A549 (cell line): ENCODE measurements around the gene TMEM39A. TPM values are rescaled to one million over a fixed set of nuclear protein-coding genes. Genes with fewer than 3 reads are reported as not detected.

Experiments
- ATAC-seq, 2 experiments: fragments of 200-7000 bp in 1 of 2; fragments of >200 bp in 1 of 2; cut with Nextera tagmentation in 1 of 2; cut with Tn5 transposase in 1 of 2; 3 replicates each; pipeline versions ENCODE4 v1.8.0 to v1.9.1; 2018 to 2020; ENCODE audit warnings: mild to moderate bottlenecking in 1 of 2, moderate library complexity in 1 of 2
- CTCF ChIA-PET: fragments of 300-600 bp; sonication (Branson Sonifier 250); formaldehyde crosslinking; extraction: SDS; loops from one replicate; lab custom pipeline; 2021; ENCODE audit warnings: antibody characterized with exemption, inconsistent platforms; lab: Yijun Ruan, JAX
- POLR2A ChIA-PET: fragments of 350-600 bp; formaldehyde crosslinking; extraction: SDS; loops from one replicate; lab custom pipeline; 2021; ENCODE audit warnings: antibody characterized with exemption, inconsistent platforms; lab: Yijun Ruan, JAX
- DNase-seq, 2 experiments: peaks; one replicate each; pipeline versions ENCODE4 v3.0.0 to v3.0.0-alpha.2; 2011 to 2016; ENCODE audit warnings: low read depth in 1 of 2, low spot score in 1 of 2
- FAIRE-seq: peaks from 2 replicates; lab custom pipeline; 2011; peaks lifted over from hg19 to GRCh38; lab: Jason Lieb, UNC
- H3K27ac ChIP-seq, 2 experiments: fragments of >200 bp; sonication (Bioruptor Twin); formaldehyde crosslinking; 3 replicates each; pipeline ENCODE4 v1.5.1; 2016 to 2017
- H3K4me1 ChIP-seq: fragments of >200 bp; sonication (Bioruptor Twin); formaldehyde crosslinking; 3 replicates; pipeline ENCODE4 v1.6.1; 2016
- H3K4me2 ChIP-seq: fragments of >200 bp; sonication (Bioruptor Twin); formaldehyde crosslinking; 3 replicates; pipeline ENCODE4 v1.6.1; 2016
- H3K4me3 ChIP-seq: fragments of >200 bp; sonication (Bioruptor Twin); formaldehyde crosslinking; 3 replicates; pipeline ENCODE4 v1.5.1; 2016
- H3K9me3 ChIP-seq: fragments of >200 bp; sonication (Bioruptor Twin); formaldehyde crosslinking; 3 replicates; pipeline ENCODE4 v1.6.1; 2016
- CBX8 ChIP-seq: fragments of 200-600 bp; sonication (generic); IDR thresholded peaks from 2 replicates; pipeline ENCODE4 v1.6.1; 2016
- CEBPB ChIP-seq, 2 experiments: fragments of >200 bp in 1 of 2; sonication (Bioruptor Twin) in 1 of 2; formaldehyde crosslinking in 1 of 2; IDR thresholded peaks; 2 replicates each; pipeline ENCODE4 v1.6.1; 2012 to 2016
- EHF ChIP-seq: fragments of 250-450 bp; sonication (Bioruptor Pico); IDR thresholded peaks from 2 replicates; pipeline ENCODE4 v1.5.0; 2020; ENCODE audit warnings: mild to moderate bottlenecking
- HOXB5 ChIP-seq: fragments of 250-450 bp; sonication (Bioruptor Pico); IDR thresholded peaks from 2 replicates; pipeline ENCODE4 v1.5.0; 2020; ENCODE audit warnings: mild to moderate bottlenecking, moderate library complexity
- KDM1A ChIP-seq: fragments of 200-600 bp; sonication (generic); IDR thresholded peaks from 2 replicates; pipeline ENCODE4 v1.6.1; 2016; ENCODE audit warnings: low read depth, mild to moderate bottlenecking
- KDM5A ChIP-seq: fragments of 200-600 bp; sonication (generic); IDR thresholded peaks from 2 replicates; pipeline ENCODE4 v1.6.1; 2016; ENCODE audit warnings: antibody characterized with exemption, mild to moderate bottlenecking
- NR3C1 ChIP-seq: fragments of >200 bp; sonication (Bioruptor Twin); formaldehyde crosslinking; IDR thresholded peaks from 3 replicates; pipeline ENCODE4 v1.6.1; 2017
- RAD21 ChIP-seq, 2 experiments: fragments of >200 bp in 1 of 2; sonication (Bioruptor Twin) in 1 of 2; formaldehyde crosslinking in 1 of 2; IDR thresholded peaks in 1 of 2; conservative IDR thresholded peaks in 1 of 2; 2 replicates in 1 of 2; 3 replicates in 1 of 2; pipeline ENCODE4 v1.6.1; 2012 to 2018; ENCODE audit warnings: inconsistent platforms in 1 of 2
- TFCP2L1 ChIP-seq: fragments of 250-450 bp; sonication (Bioruptor Pico); IDR thresholded peaks from 2 replicates; pipeline ENCODE4 v1.5.0; 2021; ENCODE audit warnings: mild to moderate bottlenecking
- TP53 ChIP-seq: fragments of 250-450 bp; sonication (Bioruptor Pico); IDR thresholded peaks from 2 replicates; pipeline ENCODE4 v1.5.0; 2021; ENCODE audit warnings: mild to moderate bottlenecking, moderate library complexity
- ZFP36 ChIP-seq: fragments of 450-650 bp; IDR thresholded peaks from 2 replicates; pipeline ENCODE4 v1.6.1; 2014; ENCODE audit warnings: borderline replicate concordance; ENCODE audit not compliant: partially characterized antibody
- WGBS: methylation state at CpG from one replicate; pipeline ENCODE4 v1.1.6; 2017; ENCODE audit errors: missing lambda C conversion rate; 5-methylcytosine and 5-hydroxymethylcytosine counted together
- polyA plus RNA-seq, 4 experiments: library from polyadenylated mRNA; depleted of rRNA in 3 of 4; stranded (reverse); fragments of >200 nt; fragmentation: RNase III in 1 of 4; extraction: RNeasy Plus Mini Kit Qiagen cat#74134 plus additional on column Dnase treatment in 1 of 4; gene quantifications; 2 replicates in 3 of 4; 3 replicates in 1 of 4; pipeline ENCODE4 v1.2.3, GENCODE V29; 2011 to 2017
- TF ChIP-seq, protein P1 (sequence below): IDR thresholded peaks from 2 replicates; pipeline ENCODE4 v1.6.1; 2012; ENCODE audit warnings: low read depth, borderline replicate concordance
- TF ChIP-seq, protein P2 (sequence below): fragments of 150-350 bp; IDR thresholded peaks from 2 replicates; pipeline ENCODE4 v1.6.1; 2014; ENCODE audit warnings: low read depth, mild to moderate bottlenecking, low read length
- TF ChIP-seq, protein P3 (sequence below): fragments of 250-450 bp; sonication (Bioruptor Pico); IDR thresholded peaks from 2 replicates; pipeline ENCODE4 v1.5.0; 2021; ENCODE audit warnings: mild to moderate bottlenecking, moderate library complexity, borderline replicate concordance
- TF ChIP-seq, protein P4 (sequence below): fragments of >200 bp; sonication (Bioruptor Twin); formaldehyde crosslinking; IDR thresholded peaks from 3 replicates; pipeline ENCODE4 v1.5.1; 2016

The TMEM39A gene
- polyA plus RNA-seq, 2 of the 4 experiments (the other 2 are of a cell fraction), result 16.9 to 21.9 TPM

DNA sequence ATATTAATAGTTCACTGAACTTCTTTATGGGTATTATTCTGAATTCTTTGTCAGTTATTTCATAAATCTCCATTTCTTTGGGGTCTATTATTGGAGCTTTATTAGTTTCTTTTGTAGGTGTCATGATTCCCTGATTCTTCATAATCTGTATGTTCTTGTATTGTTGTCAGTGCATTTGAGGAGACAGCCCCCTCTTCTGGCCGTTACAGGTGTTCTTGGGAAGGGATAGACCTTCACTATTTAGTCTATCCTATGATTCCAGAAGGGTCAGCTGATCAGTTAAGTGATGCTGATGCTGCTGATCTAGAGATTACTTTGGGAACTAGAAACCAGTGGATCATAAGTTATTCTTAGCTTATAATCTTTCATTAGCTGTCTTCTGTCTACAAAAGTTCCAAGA is 34.9 kb downstream of the TMEM39A start:
- DNase-seq (peak in 1 of 2 experiments; percentile 36), ATAC-seq (no peak), FAIRE-seq (no peak)
- ChIA-PET CTCF (interaction anchor here (0.8 to 1.4 kb wide), 4 partner anchors 12 to 252 kb away, joined by 3 to 4 read pairs (median 4); no protein-coding TSS in a partner anchor), POLR2A (no interaction called here)
- Histone ChIP-seq H3K4me2 (no peak overlapping the region), H3K27ac (no peak overlapping the region), H3K9me3 (peaks cover 63% of the 10 kb centered on the region), H3K4me1 (no peaks in the 10 kb centered on the region), H3K4me3 (no peak overlapping the region)
- WGBS, result 63% methylated on average over 1 of the region's 1 CpG
- 0 out of 2 replicates have a peak, but pooled peaks have one; percentile 33 for TF ChIP-seq TFCP2L1 (CRISPR knock-in tag)
- TF ChIP-seq CBX8, result no peak
- TF ChIP-seq, protein P1, sequence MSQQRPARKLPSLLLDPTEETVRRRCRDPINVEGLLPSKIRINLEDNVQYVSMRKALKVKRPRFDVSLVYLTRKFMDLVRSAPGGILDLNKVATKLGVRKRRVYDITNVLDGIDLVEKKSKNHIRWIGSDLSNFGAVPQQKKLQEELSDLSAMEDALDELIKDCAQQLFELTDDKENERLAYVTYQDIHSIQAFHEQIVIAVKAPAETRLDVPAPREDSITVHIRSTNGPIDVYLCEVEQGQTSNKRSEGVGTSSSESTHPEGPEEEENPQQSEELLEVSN, result no peak
- TF ChIP-seq CEBPB (IDR thresholded peaks at IDR 0.05), result no peak

DNA sequence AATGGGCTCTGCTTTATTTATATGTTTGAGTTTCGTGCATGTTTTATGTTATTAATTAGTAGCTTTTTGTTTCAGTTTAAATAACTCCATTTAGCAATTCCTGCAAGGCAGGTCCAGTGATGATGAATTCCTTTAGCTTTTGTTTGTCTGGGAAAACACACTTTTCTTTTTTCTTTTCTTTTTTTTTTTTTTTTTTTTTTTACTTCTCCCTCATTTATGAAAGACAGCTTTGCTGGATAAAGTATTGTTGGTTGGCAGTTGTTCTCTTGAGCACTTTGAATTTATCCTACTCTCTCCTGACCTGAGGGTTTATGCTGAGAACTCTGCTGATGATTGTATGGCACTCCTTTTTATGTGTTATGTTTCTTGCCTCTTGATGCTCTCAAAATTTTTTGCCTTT is 35.7 kb downstream of the TMEM39A start:
- peak in 1 of 2 experiments; percentile 36 for DNase-seq
- POLR2A ChIA-PET, result interaction anchor here (0.9 kb wide), 1 partner anchor 36 kb away, joined by 5 read pairs; the partner anchor contains the start of gene TMEM39A
- no peak overlapping the region for H3K4me3 ChIP-seq
- H3K9me3 ChIP-seq, result peaks cover 63% of the 10 kb centered on the region
- H3K27ac ChIP-seq, result no peak overlapping the region
- FAIRE-seq, result no peak
- 80% methylated on average over 1 of the region's 1 CpG for WGBS
- H3K4me1 ChIP-seq, result no peaks in the 10 kb centered on the region
- H3K4me2 ChIP-seq, result no peak overlapping the region
- ATAC-seq, result no peak
- CTCF ChIA-PET, result interaction anchor here (0.7 to 1.4 kb wide), 3 partner anchors 16 to 253 kb away, joined by 3 to 4 read pairs (median 3); no protein-coding TSS in a partner anchor
- TF ChIP-seq ZFP36, result no peak
- TF ChIP-seq HOXB5 (CRISPR knock-in tag), result no peak
- TF ChIP-seq KDM1A, result no peak
- TF ChIP-seq, protein P2, sequence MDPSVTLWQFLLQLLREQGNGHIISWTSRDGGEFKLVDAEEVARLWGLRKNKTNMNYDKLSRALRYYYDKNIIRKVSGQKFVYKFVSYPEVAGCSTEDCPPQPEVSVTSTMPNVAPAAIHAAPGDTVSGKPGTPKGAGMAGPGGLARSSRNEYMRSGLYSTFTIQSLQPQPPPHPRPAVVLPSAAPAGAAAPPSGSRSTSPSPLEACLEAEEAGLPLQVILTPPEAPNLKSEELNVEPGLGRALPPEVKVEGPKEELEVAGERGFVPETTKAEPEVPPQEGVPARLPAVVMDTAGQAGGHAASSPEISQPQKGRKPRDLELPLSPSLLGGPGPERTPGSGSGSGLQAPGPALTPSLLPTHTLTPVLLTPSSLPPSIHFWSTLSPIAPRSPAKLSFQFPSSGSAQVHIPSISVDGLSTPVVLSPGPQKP, result no peak
- no peak for TF ChIP-seq KDM5A
- TF ChIP-seq TP53 (CRISPR knock-in tag), result no peak
- TF ChIP-seq CEBPB (IDR thresholded peaks at IDR 0.05), result no peak
- TF ChIP-seq, protein P1, result no peak
- no peak for TF ChIP-seq NR3C1
- TF ChIP-seq, protein P3, sequence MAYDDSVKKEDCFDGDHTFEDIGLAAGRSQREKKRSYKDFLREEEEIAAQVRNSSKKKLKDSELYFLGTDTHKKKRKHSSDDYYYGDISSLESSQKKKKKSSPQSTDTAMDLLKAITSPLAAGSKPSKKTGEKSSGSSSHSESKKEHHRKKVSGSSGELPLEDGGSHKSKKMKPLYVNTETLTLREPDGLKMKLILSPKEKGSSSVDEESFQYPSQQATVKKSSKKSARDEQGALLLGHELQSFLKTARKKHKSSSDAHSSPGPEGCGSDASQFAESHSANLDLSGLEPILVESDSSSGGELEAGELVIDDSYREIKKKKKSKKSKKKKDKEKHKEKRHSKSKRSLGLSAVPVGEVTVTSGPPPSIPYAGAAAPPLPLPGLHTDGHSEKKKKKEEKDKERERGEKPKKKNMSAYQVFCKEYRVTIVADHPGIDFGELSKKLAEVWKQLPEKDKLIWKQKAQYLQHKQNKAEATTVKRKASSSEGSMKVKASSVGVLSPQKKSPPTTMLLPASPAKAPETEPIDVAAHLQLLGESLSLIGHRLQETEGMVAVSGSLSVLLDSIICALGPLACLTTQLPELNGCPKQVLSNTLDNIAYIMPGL (CRISPR knock-in tag), result no peak

DNA sequence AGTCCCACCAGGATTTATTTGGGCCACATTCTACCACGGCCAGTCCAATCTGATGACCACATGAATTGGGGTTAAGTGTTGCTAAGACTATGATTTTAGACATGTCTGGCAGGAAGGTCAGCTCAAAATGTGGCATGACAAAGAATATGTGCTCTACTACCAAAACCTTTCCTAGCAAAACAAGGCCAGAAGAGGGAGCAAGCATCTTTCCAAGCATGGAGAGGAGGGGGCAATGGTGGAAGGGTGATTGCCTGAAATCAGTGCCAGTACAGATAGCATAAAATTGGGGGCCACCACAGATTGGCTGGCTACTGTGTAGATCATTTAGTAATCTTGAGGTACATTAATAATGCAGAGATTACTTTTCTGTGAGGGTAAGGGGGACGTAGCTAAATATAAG is 43.2 kb downstream of the TMEM39A start:
- DNase-seq (peak in 1 of 2 experiments; percentile 7), FAIRE-seq (no peak), ATAC-seq (peak in 1 of 2 experiments; percentile 42; a peak in 1 of 6 replicates)
- POLR2A ChIA-PET, result no interaction called here
- H3K4me2 ChIP-seq, result no peak overlapping the region
- CTCF ChIA-PET, result interaction anchor here (1.0 to 1.6 kb wide), 2 partner anchors 10 to 14 kb away, joined by 3 to 4 read pairs; no protein-coding TSS in a partner anchor
- H3K4me3 ChIP-seq, result no peak overlapping the region
- H3K27ac ChIP-seq, result no peak overlapping the region
- WGBS, result 41% methylated on average over 2 of the region's 2 CpGs
- no peak for TF ChIP-seq EHF (CRISPR knock-in tag)
- TF ChIP-seq, protein P4, sequence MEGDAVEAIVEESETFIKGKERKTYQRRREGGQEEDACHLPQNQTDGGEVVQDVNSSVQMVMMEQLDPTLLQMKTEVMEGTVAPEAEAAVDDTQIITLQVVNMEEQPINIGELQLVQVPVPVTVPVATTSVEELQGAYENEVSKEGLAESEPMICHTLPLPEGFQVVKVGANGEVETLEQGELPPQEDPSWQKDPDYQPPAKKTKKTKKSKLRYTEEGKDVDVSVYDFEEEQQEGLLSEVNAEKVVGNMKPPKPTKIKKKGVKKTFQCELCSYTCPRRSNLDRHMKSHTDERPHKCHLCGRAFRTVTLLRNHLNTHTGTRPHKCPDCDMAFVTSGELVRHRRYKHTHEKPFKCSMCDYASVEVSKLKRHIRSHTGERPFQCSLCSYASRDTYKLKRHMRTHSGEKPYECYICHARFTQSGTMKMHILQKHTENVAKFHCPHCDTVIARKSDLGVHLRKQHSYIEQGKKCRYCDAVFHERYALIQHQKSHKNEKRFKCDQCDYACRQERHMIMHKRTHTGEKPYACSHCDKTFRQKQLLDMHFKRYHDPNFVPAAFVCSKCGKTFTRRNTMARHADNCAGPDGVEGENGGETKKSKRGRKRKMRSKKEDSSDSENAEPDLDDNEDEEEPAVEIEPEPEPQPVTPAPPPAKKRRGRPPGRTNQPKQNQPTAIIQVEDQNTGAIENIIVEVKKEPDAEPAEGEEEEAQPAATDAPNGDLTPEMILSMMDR, result 0 out of 3 replicates have a peak, but pooled peaks have one; percentile 5
- TF ChIP-seq KDM5A, result no peak
- 0 out of 5 replicates have a peak, but pooled peaks of 1 of the 2 experiments have one; percentile 11 for TF ChIP-seq RAD21 (conservative IDR thresholded peaks at IDR 0.05 in 1 of 2, IDR thresholded peaks at IDR 0.05 in 1 of 2)
- peaks cover 4% of the 10 kb centered on the region; the same call in 1 of the 3 replicates for H3K9me3 ChIP-seq
- no peaks in the 10 kb centered on the region for H3K4me1 ChIP-seq
